Measurements from ENCODE around the gene SMAD2.

DNA sequence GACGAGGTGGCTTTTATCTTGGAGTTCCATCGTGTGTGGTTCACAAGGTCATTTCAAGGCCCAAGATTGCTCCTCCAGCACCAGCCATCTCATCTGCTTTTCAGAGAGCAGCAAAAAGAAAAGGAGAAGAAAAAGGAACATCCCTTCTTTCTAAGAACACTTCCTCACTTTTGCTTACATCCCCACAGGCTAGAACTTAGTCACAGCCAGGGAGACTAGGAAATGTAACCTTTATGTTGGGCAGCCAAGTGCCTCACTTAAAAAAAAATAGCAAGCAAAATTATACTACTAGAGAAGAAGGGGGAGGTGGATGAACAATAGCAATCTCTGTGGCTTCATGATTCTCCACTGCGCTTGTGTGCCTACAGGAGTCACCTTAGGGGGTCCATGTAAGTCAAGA lies 141.8 kb downstream of the SMAD2 start:
- TF ChIP-seq POLR2AphosphoS5 (IDR thresholded peaks at IDR 0.05; ENCODE audit: borderline replicate concordance, low read depth, low read length), result no peak
- TF ChIP-seq EZH2 (IDR thresholded peaks at IDR 0.05), result no peak
- no peak for TF ChIP-seq FOXP2 (optimal IDR thresholded peaks at IDR 0.05; ENCODE audit: control extremely low read depth, extremely low read length, insufficient read depth)

Data from SK-N-MC (cell line).